Iris pigment epithelial cell (primary cell): ENCODE results near the gene BBOF1.
"Not testable (repeated sequence)": the region's sequence is repeated elsewhere in the genome, so short reads cannot be mapped to it uniquely, and the experiment has no call there.

Experiments
- DNase-seq: peaks from one replicate; pipeline ENCODE4 v3.0.0-alpha.2; 2011; ENCODE audit warnings: low read depth

Gene BBOF1, protein sequence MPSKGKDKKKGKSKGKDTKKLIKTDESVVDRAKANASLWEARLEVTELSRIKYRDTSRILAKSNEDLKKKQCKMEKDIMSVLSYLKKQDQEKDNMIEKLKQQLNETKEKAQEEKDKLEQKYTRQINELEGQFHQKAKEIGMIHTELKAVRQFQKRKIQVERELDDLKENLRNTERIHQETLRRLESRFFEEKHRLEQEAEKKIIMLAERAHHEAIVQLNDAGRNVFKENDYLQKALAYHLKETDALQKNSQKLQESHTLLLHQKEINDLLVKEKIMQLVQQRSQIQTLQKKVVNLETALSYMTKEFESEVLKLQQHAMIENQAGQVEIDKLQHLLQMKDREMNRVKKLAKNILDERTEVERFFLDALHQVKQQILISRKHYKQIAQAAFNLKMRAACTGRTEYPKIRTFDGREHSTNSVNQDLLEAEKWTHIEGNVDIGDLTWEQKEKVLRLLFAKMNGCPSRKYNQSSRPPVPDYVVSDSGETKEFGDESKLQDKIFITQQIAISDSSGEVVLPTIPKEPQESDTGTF

DNA sequence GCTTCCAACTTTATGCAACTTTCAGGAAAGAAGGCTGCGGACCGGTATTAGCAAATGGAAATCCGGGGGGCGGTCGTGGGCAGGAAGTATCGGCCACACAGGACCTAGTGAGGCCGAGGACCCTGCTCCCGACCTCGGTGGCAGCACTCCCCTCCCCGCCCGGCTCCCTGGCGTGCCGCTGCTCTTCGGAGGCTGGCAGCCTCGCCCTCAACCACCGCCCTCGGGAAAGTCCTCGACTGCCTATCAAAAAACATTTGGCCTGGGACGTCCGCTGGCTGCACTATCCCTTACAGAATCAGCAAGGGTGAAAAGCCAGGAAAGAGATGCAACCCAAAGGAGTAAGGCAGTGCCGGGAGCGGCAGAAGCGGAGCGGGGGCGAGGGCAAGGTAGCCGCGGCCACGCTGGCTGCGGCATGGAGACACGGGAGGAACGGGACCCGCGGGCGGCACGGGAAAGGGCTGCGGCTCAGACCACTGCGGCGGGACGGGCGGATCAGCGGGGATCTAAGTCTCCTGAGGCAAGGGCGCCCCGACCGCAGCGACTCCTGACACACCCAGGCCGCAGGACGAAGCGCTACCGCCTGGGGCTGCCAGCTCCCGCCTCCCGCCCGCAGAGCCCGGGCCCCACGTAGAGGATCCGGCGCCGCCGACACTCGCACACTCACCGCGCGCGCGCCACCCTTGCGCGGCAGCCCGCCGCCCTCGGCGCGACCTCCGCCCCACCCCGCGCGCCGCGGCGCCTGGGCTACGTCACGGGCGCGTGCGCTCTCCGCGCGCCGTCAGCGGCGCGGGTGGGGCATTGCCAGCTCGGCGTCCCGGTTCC lies at the start of gene BBOF1, which contains the start of gene ENTPD5:
BBOF1 (plus strand) TSS at position 764 of the 822 bp plus-strand sequence. CDS start 130 bp downstream, outside the sequence.
ENTPD5 (minus strand) TSS at position 703 of the 822 bp plus-strand sequence. CDS start 31,186 bp downstream, outside the sequence.
- peak; percentile 85 for DNase-seq

DNA sequence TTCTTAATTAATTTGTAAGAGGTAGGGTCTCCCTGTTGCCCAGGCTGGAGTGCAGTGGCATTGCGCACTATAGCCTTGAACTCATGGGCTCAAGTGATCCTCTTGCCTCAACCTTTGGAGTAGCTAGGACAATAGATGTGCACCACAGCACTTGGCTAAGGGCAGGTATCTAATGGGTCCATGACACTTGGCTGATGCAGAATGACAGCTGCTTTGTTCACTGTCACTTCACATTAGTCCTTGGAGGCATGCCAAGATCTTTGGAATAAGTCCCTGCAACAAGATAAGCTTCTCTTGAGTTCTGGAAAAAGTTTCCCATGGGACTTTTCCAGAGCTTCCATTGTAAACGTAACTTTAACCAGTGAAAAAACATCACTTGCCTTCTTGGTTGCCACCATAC lies 45.7 kb upstream of the BBOF1 start:
- DNase-seq: no peak

DNA sequence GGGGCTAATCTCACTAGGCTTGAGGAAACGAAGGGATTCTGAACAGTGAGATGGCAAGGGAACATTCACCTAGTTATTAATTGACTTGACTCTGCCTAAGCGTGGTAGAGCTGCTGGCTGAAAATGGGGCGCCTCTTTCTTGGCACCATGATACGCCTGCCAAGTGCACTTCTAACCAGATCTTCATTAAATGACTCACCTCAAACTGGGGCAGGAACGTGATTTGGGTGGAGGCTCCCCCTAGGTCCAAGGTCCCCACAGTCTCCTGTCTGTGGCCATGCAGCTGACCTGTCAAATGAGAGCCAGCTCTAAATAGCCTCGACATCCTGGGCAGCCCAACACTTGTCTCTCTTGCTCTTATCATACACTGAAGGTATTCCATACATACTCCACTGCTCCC lies 43.0 kb upstream of the BBOF1 start:
- no peak for DNase-seq

GRCh38 chr14:73977896-73978295 lies 41.3 kb upstream of the BBOF1 start:
- DNase-seq: peak; percentile 81

DNA sequence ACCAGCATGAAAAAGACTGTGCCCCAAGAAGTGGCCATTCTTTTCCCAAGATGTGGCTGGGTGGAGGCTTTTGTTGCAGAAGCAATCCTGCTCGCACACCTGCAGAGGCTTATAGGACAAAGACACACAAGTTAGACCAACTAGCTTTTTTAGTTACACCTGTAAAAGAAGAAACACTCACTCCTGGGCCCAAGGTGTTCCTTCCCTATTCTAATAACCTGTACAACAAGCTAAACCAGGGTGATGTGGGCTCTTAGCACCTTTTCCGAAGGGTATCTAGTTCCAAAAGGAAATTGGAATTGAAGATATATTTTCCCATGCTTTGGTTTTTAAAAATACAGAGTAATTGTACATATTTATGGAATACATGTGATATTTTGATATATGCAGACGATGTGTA lies 31.1 kb upstream of the BBOF1 start:
- DNase-seq: no peak

- DNase-seq: peak; percentile 11
These were observed 30.5 kb upstream of the BBOF1 start for GRCh38 chr14:73988656-73989055.

- DNase-seq: peak; percentile 17
These were observed 28.1 kb upstream of the BBOF1 start for GRCh38 chr14:73991092-73991491.

DNA sequence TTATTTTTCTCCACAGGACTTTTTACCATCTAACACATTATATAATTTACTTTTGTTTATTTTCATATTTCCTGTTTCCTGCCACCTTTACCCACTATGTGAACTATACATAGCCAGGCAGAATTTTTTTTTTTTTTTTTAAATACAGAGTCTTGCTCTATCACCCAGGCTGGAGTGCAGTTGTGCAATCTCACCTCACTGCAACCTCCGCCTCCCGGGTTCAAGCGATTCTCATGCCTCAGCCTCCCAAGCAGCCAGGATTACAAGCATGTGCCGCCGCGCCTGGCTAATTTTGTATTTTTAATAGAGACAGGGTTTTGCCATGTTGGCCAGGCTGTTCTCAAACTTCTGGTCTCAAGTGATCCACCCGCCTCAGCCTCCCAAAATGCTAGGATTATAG lies 24.2 kb upstream of the BBOF1 start:
- not testable (repeated sequence) for DNase-seq

DNA sequence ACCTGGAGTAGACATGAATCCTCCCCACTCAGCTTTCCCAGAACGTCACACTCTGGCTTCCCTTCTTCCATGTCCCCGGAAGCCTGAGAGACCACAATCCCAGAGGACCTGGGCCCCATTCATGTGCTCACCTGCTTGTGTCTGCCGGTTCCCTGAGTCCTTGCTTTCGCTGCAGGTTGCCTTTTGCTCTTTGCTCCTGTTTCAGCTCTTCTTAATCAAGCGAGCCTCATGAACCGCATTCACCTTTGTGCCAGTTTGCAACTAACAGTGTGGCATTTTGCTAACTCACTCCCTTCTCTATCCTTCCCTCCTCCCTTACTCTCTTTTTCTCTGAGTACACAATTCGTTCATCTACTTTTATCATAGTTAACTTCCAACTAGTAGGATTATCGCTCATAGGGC lies 23.2 kb upstream of the BBOF1 start:
- no peak for DNase-seq

GRCh38 chr14:73996731-73997107 lies 22.4 kb upstream of the BBOF1 start:
- no peak for DNase-seq

DNA sequence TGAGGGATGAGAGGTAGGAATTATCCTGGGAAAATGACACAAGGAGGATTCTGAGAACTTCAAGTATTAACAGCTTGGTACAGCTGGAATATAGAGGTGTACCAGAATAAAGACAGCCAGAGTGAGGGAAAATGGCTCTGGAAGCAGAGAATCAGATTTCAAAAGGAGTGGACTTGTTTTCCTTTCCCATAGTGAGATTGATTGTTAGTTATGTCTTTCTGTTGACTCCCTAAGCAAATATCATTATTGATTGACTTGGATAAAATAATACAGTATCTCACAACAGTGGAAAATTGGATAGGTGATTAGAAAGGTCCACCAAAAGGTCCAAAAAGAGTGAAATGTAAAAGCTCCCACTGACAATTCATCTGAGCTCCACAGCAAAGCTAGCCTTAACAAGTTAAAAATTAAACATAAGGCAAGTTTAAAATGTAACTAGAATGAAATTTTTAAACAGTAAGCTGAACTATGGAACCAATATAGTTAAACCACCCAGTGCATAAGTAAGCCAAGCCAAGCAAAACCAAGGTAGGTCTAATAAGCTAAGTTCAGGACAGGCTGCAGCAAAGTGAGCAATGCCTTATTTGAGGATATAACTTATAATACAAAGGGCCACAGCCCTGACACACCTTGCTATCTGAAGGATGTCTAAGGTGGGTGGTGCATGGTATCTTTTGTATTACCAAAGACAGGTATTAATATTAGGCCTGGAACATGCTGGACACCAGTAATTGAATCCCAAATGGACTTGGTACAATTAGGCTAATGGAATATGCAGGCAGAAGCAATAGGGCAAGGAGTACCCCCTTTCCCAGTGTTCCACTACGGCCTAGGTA lies 21.8 kb upstream of the BBOF1 start:
- DNase-seq: no peak

- DNase-seq: no peak
These were observed 21.2 kb upstream of the BBOF1 start for GRCh38 chr14:73997944-73998447.

DNA sequence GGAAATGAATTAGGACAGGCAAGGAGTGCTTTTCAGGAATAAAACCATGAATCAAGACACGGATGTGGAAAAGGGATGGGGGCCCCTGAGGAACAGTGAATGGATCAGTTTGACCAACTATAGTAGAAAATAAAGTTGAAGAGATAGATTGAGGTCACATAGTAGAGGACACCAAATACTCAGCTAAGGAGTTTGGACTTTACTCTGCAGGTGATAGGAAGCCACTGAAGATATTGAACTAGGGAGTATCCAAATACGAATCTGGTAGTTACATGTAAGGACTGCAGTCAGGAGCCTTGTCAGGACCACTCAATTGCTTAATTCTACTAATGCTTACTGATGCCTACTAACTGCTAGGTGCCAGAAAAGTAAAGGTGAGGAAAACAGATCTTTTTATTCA lies 20.4 kb upstream of the BBOF1 start:
- DNase-seq: no peak

GRCh38 chr14:74005664-74006063 lies 13.5 kb upstream of the BBOF1 start:
- not testable (repeated sequence) for DNase-seq

DNA sequence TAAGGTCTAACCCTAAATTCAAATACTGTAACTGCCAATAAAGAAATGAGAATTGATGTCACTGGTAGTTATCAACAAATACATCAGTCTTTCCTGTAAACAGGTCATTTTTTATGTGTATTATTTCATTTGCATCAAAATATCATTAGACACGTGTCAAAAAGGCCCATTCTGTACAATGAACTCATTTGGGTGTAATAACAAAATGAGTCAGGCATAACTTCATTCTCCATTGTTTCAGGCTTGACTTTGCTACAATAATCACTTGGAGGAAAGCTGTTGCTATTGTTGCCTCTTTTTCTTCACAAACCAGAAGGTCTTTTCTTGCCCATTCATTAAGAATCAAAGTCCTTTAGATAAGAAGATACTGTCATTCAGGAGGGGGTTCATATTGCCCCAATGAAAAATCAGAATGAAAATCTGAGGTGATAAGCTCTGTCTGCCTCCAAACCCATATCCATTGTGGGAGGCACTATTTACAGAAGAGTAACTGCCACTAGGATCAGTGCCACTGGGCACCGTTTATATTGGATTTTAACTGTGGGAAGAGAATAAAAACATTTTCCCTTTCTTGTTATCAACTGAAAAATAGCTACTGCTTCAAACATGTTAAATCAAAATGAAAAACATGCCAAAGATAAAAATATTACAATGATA lies 10.2 kb upstream of the BBOF1 start:
- no peak for DNase-seq

GRCh38 chr14:74014299-74014698 lies 4.8 kb upstream of the BBOF1 start:
- DNase-seq: peak; percentile 8

GRCh38 chr14:74015176-74015575 lies 4.0 kb upstream of the BBOF1 start:
- DNase-seq: no peak

- DNase-seq: no peak
These were observed 3.2 kb upstream of the BBOF1 start for GRCh38 chr14:74015963-74016362.

GRCh38 chr14:74018174-74018585 lies 969 bp upstream of the BBOF1 start:
- DNase-seq: peak; percentile 76

DNA sequence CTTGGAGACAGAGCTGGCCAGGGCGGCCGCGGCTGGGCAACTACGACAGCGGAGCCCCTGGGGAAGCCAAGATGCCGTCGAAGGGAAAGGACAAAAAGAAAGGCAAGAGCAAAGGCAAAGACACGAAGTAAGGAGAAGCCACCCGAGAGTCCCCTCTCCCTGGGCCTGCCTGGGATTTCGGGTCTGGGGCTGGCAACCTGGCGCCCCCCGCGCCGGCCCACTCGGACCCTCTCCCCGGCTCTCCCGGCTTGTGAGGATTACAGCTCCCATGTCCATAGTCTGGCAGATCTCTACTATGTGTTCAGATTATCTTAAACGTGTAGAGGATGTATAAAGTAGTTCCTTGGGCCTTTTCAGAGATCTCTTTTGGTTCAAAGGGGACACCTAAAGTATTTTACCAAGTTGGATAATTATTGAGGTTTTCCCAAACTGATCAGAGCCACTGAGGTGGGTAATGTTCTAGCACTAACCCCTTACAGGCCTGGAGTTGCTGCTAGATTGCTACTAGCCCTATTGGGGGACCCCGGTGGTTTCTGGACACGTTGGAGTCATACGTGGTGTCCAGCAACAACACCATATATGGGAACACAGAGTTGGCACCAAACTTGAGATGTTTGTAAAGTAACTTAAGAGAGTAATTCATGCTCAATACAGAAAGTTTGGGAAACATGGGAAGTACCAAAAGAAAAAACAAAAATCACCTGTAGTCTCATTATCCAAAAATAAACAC lies 424 bp downstream of the BBOF1 start:
- DNase-seq: peak; percentile 70
